SK-N-SH treated with all-trans-retinoic acid at 6 μM for 48 hours (cell line): ENCODE measurements around the gene TLE7.

ENCODE experiments used
- ARNTL ChIP-seq: fragments of 450-650 bp; formaldehyde crosslinking; IDR thresholded peaks from 2 replicates; pipeline ENCODE4 v1.5.0; 2020; ENCODE audit warnings: low read depth, mild to moderate bottlenecking, moderate library complexity, borderline replicate concordance
- ISL1 ChIP-seq: fragments of 250-450 bp; sonication (Bioruptor Pico); IDR thresholded peaks from 2 replicates; pipeline ENCODE4 v2.1.2; 2022; ENCODE audit warnings: mild to moderate bottlenecking, moderate library complexity
- SNAI2 ChIP-seq: fragments of 250-450 bp; sonication (Bioruptor Pico); IDR thresholded peaks from 2 replicates; pipeline ENCODE4 v1.5.0; 2020; ENCODE audit warnings: mild to moderate bottlenecking, moderate library complexity
- TOX ChIP-seq: fragments of 250-450 bp; sonication (Bioruptor Pico); IDR thresholded peaks from 2 replicates; pipeline ENCODE4 v1.8.0; 2021; ENCODE audit warnings: mild to moderate bottlenecking, moderate library complexity, borderline replicate concordance
- ZC3H10 ChIP-seq: fragments of 250-450 bp; sonication (Bioruptor Pico); IDR thresholded peaks from 2 replicates; pipeline ENCODE4 v1.5.1; 2021; ENCODE audit warnings: mild to moderate bottlenecking, moderate library complexity
- ZNF70 ChIP-seq: fragments of 450-650 bp; formaldehyde crosslinking; IDR thresholded peaks from 2 replicates; pipeline ENCODE4 v1.5.0; 2020; ENCODE audit warnings: mild to moderate bottlenecking, moderate library complexity
- ZNF8 ChIP-seq: fragments of 450-650 bp; formaldehyde crosslinking; IDR thresholded peaks from 2 replicates; pipeline ENCODE4 v1.5.0; 2020; ENCODE audit warnings: mild to moderate bottlenecking, moderate library complexity

GRCh38 chr16:71489122-71489521, 47.3 kb upstream of the TLE7 start, which contains the start of gene ZNF19:
- no peak for TF ChIP-seq TOX (CRISPR knock-in tag)
- TF ChIP-seq ISL1 (CRISPR knock-in tag): no peak
- TF ChIP-seq ZNF70 (CRISPR knock-in tag): no peak
- no peak for TF ChIP-seq ARNTL (CRISPR knock-in tag)
- TF ChIP-seq ZC3H10: no peak
- TF ChIP-seq SNAI2: no peak
- no peak for TF ChIP-seq ZNF8 (CRISPR knock-in tag)
